Measurements from ENCODE around the gene BANF1. TPM values are rescaled to one million over a fixed set of nuclear protein-coding genes. Genes with fewer than 3 reads are reported as not detected.

The BANF1 gene
- total and polyA plus RNA-seq, 2 of the 13 experiments (the other 11 are each of a cell fraction or from before 2014, with no cell fraction given): 40.5 to 86.5 TPM

- TF ChIP-seq, protein P1, sequence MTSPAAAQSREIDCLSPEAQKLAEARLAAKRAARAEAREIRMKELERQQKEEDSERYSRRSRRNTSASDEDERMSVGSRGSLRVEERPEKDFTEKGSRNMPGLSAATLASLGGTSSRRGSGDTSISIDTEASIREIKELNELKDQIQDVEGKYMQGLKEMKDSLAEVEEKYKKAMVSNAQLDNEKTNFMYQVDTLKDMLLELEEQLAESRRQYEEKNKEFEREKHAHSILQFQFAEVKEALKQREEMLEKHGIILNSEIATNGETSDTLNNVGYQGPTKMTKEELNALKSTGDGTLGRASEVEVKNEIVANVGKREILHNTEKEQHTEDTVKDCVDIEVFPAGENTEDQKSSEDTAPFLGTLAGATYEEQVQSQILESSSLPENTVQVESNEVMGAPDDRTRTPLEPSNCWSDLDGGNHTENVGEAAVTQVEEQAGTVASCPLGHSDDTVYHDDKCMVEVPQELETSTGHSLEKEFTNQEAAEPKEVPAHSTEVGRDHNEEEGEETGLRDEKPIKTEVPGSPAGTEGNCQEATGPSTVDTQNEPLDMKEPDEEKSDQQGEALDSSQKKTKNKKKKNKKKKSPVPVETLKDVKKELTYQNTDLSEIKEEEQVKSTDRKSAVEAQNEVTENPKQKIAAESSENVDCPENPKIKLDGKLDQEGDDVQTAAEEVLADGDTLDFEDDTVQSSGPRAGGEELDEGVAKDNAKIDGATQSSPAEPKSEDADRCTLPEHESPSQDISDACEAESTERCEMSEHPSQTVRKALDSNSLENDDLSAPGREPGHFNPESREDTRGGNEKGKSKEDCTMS (CRISPR knock-in tag; conservative IDR thresholded peaks at IDR 0.05): no peak
- TF ChIP-seq, protein P2, sequence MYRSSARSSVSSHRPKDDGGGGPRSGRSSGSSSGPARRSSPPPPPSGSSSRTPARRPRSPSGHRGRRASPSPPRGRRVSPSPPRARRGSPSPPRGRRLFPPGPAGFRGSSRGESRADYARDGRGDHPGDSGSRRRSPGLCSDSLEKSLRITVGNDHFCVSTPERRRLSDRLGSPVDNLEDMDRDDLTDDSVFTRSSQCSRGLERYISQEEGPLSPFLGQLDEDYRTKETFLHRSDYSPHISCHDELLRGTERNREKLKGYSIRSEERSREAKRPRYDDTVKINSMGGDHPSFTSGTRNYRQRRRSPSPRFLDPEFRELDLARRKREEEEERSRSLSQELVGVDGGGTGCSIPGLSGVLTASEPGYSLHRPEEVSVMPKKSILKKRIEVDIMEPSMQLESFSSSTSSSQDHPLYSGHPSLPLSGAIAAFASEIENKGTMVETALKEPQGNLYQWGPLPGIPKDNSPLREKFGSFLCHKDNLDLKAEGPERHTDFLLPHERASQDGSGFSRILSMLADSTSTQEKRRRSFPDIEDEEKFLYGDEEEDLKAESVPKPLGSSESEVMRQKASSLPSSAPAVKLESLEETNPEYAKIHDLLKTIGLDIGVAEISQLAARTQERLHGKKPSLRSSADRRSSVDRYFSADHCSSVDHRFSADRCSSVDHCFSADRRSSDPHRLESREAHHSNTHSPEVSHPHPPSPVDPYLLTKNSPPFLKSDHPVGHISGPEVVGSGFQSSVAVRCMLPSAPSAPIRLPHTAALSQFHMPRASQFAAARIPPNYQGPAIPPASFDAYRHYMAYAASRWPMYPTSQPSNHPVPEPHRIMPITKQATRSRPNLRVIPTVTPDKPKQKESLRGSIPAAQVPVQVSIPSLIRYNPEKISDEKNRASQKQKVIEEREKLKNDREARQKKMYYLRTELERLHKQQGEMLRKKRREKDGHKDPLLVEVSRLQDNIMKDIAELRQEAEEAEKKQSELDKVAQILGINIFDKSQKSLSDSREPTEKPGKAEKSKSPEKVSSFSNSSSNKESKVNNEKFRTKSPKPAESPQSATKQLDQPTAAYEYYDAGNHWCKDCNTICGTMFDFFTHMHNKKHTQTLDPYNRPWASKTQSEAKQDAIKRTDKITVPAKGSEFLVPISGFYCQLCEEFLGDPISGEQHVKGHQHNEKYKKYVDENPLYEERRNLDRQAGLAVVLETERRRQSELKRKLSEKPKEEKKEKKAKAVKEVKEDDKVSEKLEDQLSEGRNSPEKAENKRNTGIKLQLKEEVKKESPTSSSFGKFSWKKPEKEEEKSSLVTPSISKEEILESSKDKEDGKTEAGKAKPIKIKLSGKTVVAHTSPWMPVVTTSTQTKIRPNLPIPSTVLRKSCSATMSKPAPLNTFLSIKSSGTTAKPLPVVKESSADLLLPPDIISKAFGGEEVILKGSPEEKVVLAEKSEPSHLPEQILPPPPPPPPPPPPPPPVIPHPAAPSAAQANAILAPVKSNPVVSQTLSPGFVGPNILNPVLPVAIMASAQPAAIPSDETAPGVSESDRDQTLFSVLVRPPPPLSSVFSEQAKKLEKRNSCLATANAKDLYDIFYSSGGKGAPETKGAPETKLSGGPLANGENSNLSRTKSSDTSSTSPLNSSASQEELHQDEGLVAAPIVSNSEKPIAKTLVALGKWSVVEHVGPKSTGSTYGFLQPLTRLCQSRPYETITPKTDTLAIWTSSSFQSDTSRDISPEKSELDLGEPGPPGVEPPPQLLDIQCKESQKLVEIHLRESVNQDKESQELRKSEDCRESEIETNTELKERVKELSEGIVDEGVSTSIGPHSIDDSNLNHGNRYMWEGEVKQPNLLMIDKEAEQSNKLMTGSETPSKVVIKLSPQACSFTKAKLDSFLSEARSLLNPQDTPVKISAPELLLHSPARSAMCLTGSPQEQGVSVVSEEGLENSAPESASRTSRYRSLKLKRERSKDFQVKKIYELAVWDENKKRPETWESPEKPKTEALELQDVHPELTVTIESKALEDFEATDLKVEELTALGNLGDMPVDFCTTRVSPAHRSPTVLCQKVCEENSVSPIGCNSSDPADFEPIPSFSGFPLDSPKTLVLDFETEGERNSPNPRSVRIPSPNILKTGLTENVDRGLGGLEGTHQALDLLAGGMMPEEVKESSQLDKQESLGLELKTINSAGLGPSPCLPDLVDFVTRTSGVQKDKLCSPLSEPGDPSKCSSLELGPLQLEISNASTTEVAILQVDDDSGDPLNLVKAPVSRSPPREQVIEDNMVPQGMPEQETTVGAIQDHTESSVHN (CRISPR knock-in tag; IDR thresholded peaks at IDR 0.05): no peak
- TF ChIP-seq MED13 (CRISPR knock-in tag; IDR thresholded peaks at IDR 0.05) (no peak), MTF1 (CRISPR knock-in tag; IDR thresholded peaks at IDR 0.05) (no peak), ZBTB34 (CRISPR knock-in tag; IDR thresholded peaks at IDR 0.05) (no peak), GMEB2 (CRISPR knock-in tag; IDR thresholded peaks at IDR 0.05; ENCODE audit: low read depth) (no peak), HCFC1 (IDR thresholded peaks at IDR 0.05; ENCODE audit: low read depth, low read length) (peak; percentile 20; the same call in 1 of the 2 replicates), ZNF296 (CRISPR knock-in tag; conservative IDR thresholded peaks at IDR 0.05) (no peak), SP4 (CRISPR knock-in tag; IDR thresholded peaks at IDR 0.05) (peak; percentile 66), PCBP2 (optimal IDR thresholded peaks at IDR 0.05; ENCODE audit: low read depth, low read length, poor library complexity, severe bottlenecking) (no peak), ZNF160 (CRISPR knock-in tag; IDR thresholded peaks at IDR 0.05) (no peak), CENPBD1 (CRISPR knock-in tag; IDR thresholded peaks at IDR 0.05; ENCODE audit: borderline replicate concordance, low read depth) (no peak), ZGPAT (CRISPR knock-in tag; IDR thresholded peaks at IDR 0.05) (peak; percentile 49; the same call in 1 of the 2 replicates), ZSCAN25 (CRISPR knock-in tag; IDR thresholded peaks at IDR 0.05) (no peak)
Measured at GRCh38 chr11:66045177-66045639, 42.9 kb downstream of the BANF1 start (continued).

All from HepG2 (cell line).